B cell (primary cell): ENCODE measurements around the gene LRP1. TPM values are rescaled to one million over a fixed set of nuclear protein-coding genes. Genes with fewer than 3 reads are reported as not detected.

Source experiments
- ATAC-seq: fragments of 200-7000 bp; cut with Tn5 transposase; one replicate; pipeline ENCODE4 v1.10.0; 2021; ENCODE audit warnings: low read depth, mild to moderate bottlenecking, moderate number of reproducible peaks, moderate library complexity
- CTCF ChIA-PET: fragments of 350-600 bp; sonication (Branson Sonifier 250); formaldehyde crosslinking; loops from one replicate; lab custom pipeline; 2021; ENCODE audit warnings: antibody characterized with exemption, inconsistent platforms; lab: Charles Lee
- POLR2A ChIA-PET: fragments of 350-600 bp; sonication (Branson Sonifier 250); formaldehyde crosslinking; loops from one replicate; lab custom pipeline; 2021; ENCODE audit warnings: antibody characterized with exemption; lab: Charles Lee
- DNase-seq: peaks from one replicate; pipeline ENCODE4 v3.0.0; 2013
- H2AFZ ChIP-seq: 2 replicates; pipeline ENCODE4 v1.6.1; 2012; ENCODE audit warnings: mild to moderate bottlenecking, low read depth, low read length; ENCODE audit not compliant: insufficient read depth, poor library complexity, severe bottlenecking
- H3K27ac ChIP-seq, 2 donors: 1 replicate in 1 of 2; 2 replicates in 1 of 2; pipeline ENCODE4 v1.5.1; 2012 to 2013; ENCODE audit warnings: low read length in 2 of 2, mild to moderate bottlenecking in 2 of 2, moderate library complexity in 1 of 2
- H3K27me3 ChIP-seq, 4 experiments: fragments of 200-600 bp in 1 of 4; sonication (generic) in 1 of 4; replicated peaks in 1 of 4; 1 replicate in 2 of 4; 2 replicates in 2 of 4; pipeline versions ENCODE4 v1.6.1 to v1.7.0; 2013 to 2016; ENCODE audit warnings: low read length in 3 of 4, mild to moderate bottlenecking in 2 of 4, mixed read lengths in 1 of 4, moderate library complexity in 1 of 4; ENCODE audit not compliant: insufficient read depth in 4 of 4, control insufficient read depth in 3 of 4; ENCODE audit errors: control extremely low read depth in 1 of 4
- H3K36me3 ChIP-seq, 2 experiments: replicated peaks in 1 of 2; 1 replicate in 1 of 2; 2 replicates in 1 of 2; pipeline versions ENCODE4 v1.6.1 to v1.7.1; 2013; ENCODE audit warnings: low read length in 1 of 2; ENCODE audit not compliant: insufficient read depth in 2 of 2, control insufficient read depth in 1 of 2; ENCODE audit errors: control extremely low read depth in 1 of 2, extremely low read depth in 1 of 2
- H3K4me1 ChIP-seq, 2 donors: fragments of 200-600 bp in 1 of 2; sonication (generic) in 1 of 2; 1 replicate in 1 of 2; 2 replicates in 1 of 2; pipeline versions ENCODE4 v1.5.1 to v1.6.1; 2013 to 2017; ENCODE audit warnings: low read length in 2 of 2; ENCODE audit not compliant: control insufficient read depth in 2 of 2, insufficient read depth in 2 of 2
- H3K4me2 ChIP-seq: replicated peaks from 2 replicates; pipeline ENCODE3; 2012; ENCODE audit warnings: mild to moderate bottlenecking, low read depth, low read length; ENCODE audit not compliant: poor library complexity, severe bottlenecking
- H3K4me3 ChIP-seq, 5 experiments: fragments of 200-600 bp in 1 of 5; sonication (generic) in 1 of 5; 1 replicate in 3 of 5; 2 replicates in 2 of 5; pipeline versions ENCODE4 v1.5.1 to v1.7.0; 2011 to 2016; ENCODE audit warnings: low read length in 4 of 5, mild to moderate bottlenecking in 4 of 5, low read depth in 2 of 5, control low read depth in 1 of 5, moderate library complexity in 1 of 5; ENCODE audit not compliant: insufficient read depth in 1 of 5; ENCODE audit errors: control extremely low read depth in 1 of 5, extremely low read depth in 1 of 5
- H3K79me2 ChIP-seq: fragments of 200-600 bp; sonication (generic); one replicate; pipeline ENCODE4 v1.6.0; 2016; ENCODE audit warnings: low read length; ENCODE audit not compliant: control insufficient read depth, insufficient read depth
- H3K9ac ChIP-seq: fragments of 200-600 bp; sonication (generic); 2 replicates; pipeline ENCODE4 v1.6.1; 2017; ENCODE audit warnings: mild to moderate bottlenecking, low read length, moderate library complexity
- H3K9me3 ChIP-seq, 3 donors: one replicate each; pipeline versions ENCODE4 v1.6.1 to v1.7.1; 2013; ENCODE audit warnings: low read length in 2 of 3; ENCODE audit not compliant: control insufficient read depth in 2 of 3, insufficient read depth in 1 of 3; ENCODE audit errors: control extremely low read depth in 1 of 3
- H4K20me1 ChIP-seq: 2 replicates; pipeline ENCODE4 v1.6.0; 2012; ENCODE audit warnings: mild to moderate bottlenecking, low read length; ENCODE audit not compliant: insufficient read depth, control insufficient read depth, poor library complexity, severe bottlenecking
- H3K27ac Mint-ChIP-seq: one replicate; pipeline ENCODE4 v1.8.0; 2021; ENCODE audit warnings: mixed read lengths
- H3K27me3 Mint-ChIP-seq: one replicate; pipeline ENCODE4 v1.8.0; 2021; ENCODE audit warnings: mixed read lengths
- H3K4me1 Mint-ChIP-seq: one replicate; pipeline ENCODE4 v1.8.0; 2021; ENCODE audit warnings: mixed read lengths
- H3K4me3 Mint-ChIP-seq: one replicate; pipeline ENCODE4 v1.8.0; 2021; ENCODE audit warnings: mixed read lengths
- H3K9me3 Mint-ChIP-seq: one replicate; pipeline ENCODE4 v1.8.0; 2022; ENCODE audit warnings: mixed read lengths; ENCODE audit not compliant: insufficient read depth
- EZH2 ChIP-seq: IDR thresholded peaks from 2 replicates; pipeline ENCODE4 v1.6.1; 2012; ENCODE audit warnings: borderline replicate concordance, low read depth, mild to moderate bottlenecking, moderate library complexity, low read length; ENCODE audit not compliant: insufficient read depth, poor library complexity, severe bottlenecking
- WGBS: methylation state at CpG from one replicate; pipeline ENCODE4 v1.1.5; 2013; ENCODE audit warnings: missing lambda C conversion rate; ENCODE audit not compliant: insufficient coverage; 5-methylcytosine and 5-hydroxymethylcytosine counted together
- intact Hi-C: fragments of 100-400 bp; cut with micrococcal nuclease; formaldehyde crosslinking; loops from one replicate; pipeline ENCODE4 v1.10.0; 2022
- polyA plus RNA-seq: library from polyadenylated mRNA; depleted of rRNA; stranded (reverse); fragments of >200 nt; gene quantifications from 2 replicates; pipeline ENCODE4 v1.2.3, GENCODE V29; 2012
- total RNA-seq, 2 donors: library from RNA; stranded (reverse); fragments of 120-200 nt in 1 of 2; gene quantifications; 1 replicate in 1 of 2; 2 replicates in 1 of 2; pipeline versions ENCODE4 v1.2.3 to v1.2.4, GENCODE V29; 2013 to 2022
- TF ChIP-seq, protein P1 (sequence below): fragments of 200-600 bp; IDR thresholded peaks from one replicate; pipeline ENCODE4 v1.8.0; 2022; ENCODE audit warnings: antibody characterized with exemption, mild to moderate bottlenecking

The LRP1 gene
- total and polyA plus RNA-seq, 2 donors (not counting 1 experiment from before 2014, with no cell fraction given), result 2.0 to 4.1 TPM

DNA sequence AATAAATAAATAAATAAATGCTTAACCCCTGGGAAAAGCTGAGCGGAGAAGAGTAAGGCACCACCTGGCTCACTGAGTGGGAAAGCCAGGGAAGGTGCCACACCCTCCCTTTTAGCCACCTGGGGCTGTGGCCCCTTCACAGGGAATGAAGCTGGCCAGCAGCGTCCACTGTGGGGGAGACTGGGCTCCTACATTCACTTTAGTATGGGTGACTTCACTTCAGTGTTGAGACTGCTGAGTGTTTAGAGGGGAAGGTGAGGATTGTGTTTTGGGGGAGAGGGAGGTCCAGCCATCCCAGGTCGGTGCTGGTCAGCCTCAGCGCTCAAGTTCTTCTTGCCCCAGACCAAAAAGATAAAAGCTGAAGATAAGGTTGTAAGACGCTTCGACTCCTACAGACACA lies 37.8 kb upstream of the LRP1 start:
- peak overlapping the region in 1 of 2 donors; percentile 7 for H3K27ac ChIP-seq
- H3K27me3 ChIP-seq, result no peaks in the 10 kb centered on the region
- Mint-ChIP-seq H3K4me3 (peak overlapping the region; percentile 91), H3K9me3 (no peaks in the 10 kb centered on the region), H3K27ac (peak overlapping the region; percentile 67), H3K27me3 (no peaks in the 10 kb centered on the region), H3K4me1 (peaks cover 66% of the 10 kb centered on the region)
- peaks cover 4% of the 10 kb centered on the region for H4K20me1 ChIP-seq
- TF ChIP-seq EZH2, result no peak
- TF ChIP-seq, protein P1, sequence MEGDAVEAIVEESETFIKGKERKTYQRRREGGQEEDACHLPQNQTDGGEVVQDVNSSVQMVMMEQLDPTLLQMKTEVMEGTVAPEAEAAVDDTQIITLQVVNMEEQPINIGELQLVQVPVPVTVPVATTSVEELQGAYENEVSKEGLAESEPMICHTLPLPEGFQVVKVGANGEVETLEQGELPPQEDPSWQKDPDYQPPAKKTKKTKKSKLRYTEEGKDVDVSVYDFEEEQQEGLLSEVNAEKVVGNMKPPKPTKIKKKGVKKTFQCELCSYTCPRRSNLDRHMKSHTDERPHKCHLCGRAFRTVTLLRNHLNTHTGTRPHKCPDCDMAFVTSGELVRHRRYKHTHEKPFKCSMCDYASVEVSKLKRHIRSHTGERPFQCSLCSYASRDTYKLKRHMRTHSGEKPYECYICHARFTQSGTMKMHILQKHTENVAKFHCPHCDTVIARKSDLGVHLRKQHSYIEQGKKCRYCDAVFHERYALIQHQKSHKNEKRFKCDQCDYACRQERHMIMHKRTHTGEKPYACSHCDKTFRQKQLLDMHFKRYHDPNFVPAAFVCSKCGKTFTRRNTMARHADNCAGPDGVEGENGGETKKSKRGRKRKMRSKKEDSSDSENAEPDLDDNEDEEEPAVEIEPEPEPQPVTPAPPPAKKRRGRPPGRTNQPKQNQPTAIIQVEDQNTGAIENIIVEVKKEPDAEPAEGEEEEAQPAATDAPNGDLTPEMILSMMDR, result no peak
- H2AFZ ChIP-seq, result no peak overlapping the region
- DNase-seq, result peak; percentile 21
- CTCF ChIA-PET, result interaction anchor here (15.0 to 18.5 kb wide), 2 partner anchors 16 kb away, joined by 246 to 406 read pairs; partner anchors contain the start of genes NEMP1 and STAT6
- peaks cover 30 to 54% of the 10 kb centered on the region in 2 donors for H3K4me1 ChIP-seq
- H3K9ac ChIP-seq, result no peak overlapping the region
- H3K4me2 ChIP-seq, result peak overlapping the region; percentile 27
- peaks cover 16% of the 10 kb centered on the region for H3K79me2 ChIP-seq
- H3K36me3 ChIP-seq, result peaks cover 0 to 17% of the 10 kb centered on the region in 2 experiments
- H3K4me3 ChIP-seq, result no peak overlapping the region
- POLR2A ChIA-PET, result interaction anchor here (0.5 to 4.8 kb wide), 4 partner anchors 12 to 152 kb away, joined by 3 to 139 read pairs (median 24); partner anchors contain the start of genes NEMP1 and STAT6
- no peaks in the 10 kb centered on the region for H3K9me3 ChIP-seq
- intact Hi-C loops, result no loop called here
- ATAC-seq, result no peak
- WGBS, result 93% methylated on average over 4 of the region's 6 CpGs

DNA sequence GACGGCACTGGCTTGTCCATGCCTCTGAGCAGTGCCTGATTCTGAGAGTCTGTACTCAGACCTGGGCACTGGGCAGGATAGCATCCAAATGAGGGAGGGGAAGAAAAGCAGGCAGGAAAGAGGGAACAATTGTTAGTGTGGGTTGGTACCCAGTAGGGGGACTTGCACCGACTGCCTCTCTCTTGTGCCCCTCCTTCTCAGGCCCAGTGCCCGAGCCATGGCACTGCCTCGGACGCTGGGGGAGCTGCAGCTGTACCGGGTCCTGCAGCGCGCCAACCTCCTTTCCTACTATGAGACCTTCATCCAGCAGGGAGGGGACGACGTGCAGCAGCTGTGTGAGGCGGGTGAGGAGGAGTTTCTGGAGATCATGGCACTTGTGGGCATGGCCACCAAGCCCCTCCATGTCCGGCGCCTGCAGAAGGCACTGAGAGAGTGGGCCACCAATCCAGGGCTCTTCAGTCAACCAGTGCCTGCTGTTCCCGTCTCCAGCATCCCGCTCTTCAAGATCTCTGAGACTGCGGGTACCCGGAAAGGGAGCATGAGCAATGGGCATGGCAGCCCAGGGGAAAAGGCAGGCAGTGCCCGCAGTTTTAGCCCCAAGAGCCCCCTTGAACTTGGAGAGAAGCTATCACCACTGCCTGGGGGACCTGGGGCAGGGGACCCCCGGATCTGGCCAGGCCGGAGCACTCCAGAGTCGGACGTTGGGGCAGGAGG lies 37.2 kb upstream of the LRP1 start:
- H2AFZ ChIP-seq, result no peak overlapping the region
- intact Hi-C loops, result no loop called here
- peaks cover 27 to 48% of the 10 kb centered on the region in 2 donors for H3K4me1 ChIP-seq
- H3K27ac Mint-ChIP-seq, result peak overlapping the region; percentile 67
- 97% methylated on average over 16 of the region's 22 CpGs for WGBS
- ChIA-PET POLR2A (interaction anchor here (1.0 to 4.8 kb wide), 5 partner anchors 12 to 19 kb away, joined by 3 to 139 read pairs (median 4); partner anchors contain the start of genes NEMP1 and STAT6), CTCF (interaction anchor here (1.4 to 18.5 kb wide), 3 partner anchors 15 to 33 kb away, joined by 5 to 406 read pairs (median 246); partner anchors contain the start of genes NEMP1 and STAT6)
- H4K20me1 ChIP-seq, result peaks cover 10% of the 10 kb centered on the region
- H3K9me3 Mint-ChIP-seq, result no peaks in the 10 kb centered on the region
- no peak for ATAC-seq
- peaks cover 0 to 23% of the 10 kb centered on the region in 2 experiments for H3K36me3 ChIP-seq
- TF ChIP-seq, protein P1, result no peak
- TF ChIP-seq EZH2, result no peak
- H3K4me2 ChIP-seq, result peak overlapping the region; percentile 27
- DNase-seq, result peak; percentile 22
- peak overlapping the region in 1 of 2 donors; percentile 7 for H3K27ac ChIP-seq
- H3K79me2 ChIP-seq, result peaks cover 16% of the 10 kb centered on the region
- H3K4me3 Mint-ChIP-seq, result peak overlapping the region; percentile 91
- no peak overlapping the region for H3K9ac ChIP-seq
- no peak overlapping the region for H3K4me3 ChIP-seq
- peaks cover 66% of the 10 kb centered on the region for H3K4me1 Mint-ChIP-seq
- H3K27me3 Mint-ChIP-seq, result no peaks in the 10 kb centered on the region
- no peaks in the 10 kb centered on the region for H3K27me3 ChIP-seq
- H3K9me3 ChIP-seq, result no peaks in the 10 kb centered on the region
